H7 (cell line): Measurements from ENCODE around the gene TCF15. TPM values are rescaled to one million over a fixed set of nuclear protein-coding genes. Genes with fewer than 3 reads are reported as not detected.

Experiments
- DNase-seq: peaks from one replicate; pipeline ENCODE4 v3.0.0; 2012
- H3K27me3 ChIP-seq: 2 replicates; pipeline ENCODE4 v1.6.0; 2011; ENCODE audit warnings: mild to moderate bottlenecking, low read length; ENCODE audit not compliant: control insufficient read depth, insufficient read depth
- H3K36me3 ChIP-seq: replicated peaks from 2 replicates; pipeline ENCODE4 v1.5.1; 2011; ENCODE audit warnings: low read length; ENCODE audit not compliant: control insufficient read depth, insufficient read depth
- H3K4me3 ChIP-seq: 2 replicates; pipeline ENCODE4 v1.5.1; 2011; ENCODE audit warnings: low read depth, mild to moderate bottlenecking, control low read depth, low read length, moderate library complexity; ENCODE audit not compliant: insufficient read depth
- total RNA-seq: library from RNA; depleted of rRNA; stranded (reverse); fragments of >200 nt; shearing (Covaris generic); gene quantifications from 2 replicates; pipeline ENCODE4 v1.2.3, GENCODE V29; 2014; rRNA removed

Gene TCF15, protein sequence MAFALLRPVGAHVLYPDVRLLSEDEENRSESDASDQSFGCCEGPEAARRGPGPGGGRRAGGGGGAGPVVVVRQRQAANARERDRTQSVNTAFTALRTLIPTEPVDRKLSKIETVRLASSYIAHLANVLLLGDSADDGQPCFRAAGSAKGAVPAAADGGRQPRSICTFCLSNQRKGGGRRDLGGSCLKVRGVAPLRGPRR
- 4.2 and 5.1 TPM in 2 replicates for total RNA-seq

GRCh38 chr20:610130-611046, at the start of gene TCF15:
Gene TCF15 (minus strand): TSS chr20:610309. CDS start chr20:610237, 72 bp downstream.
- Histone ChIP-seq H3K27me3 (peaks cover 25% of the 10 kb centered on the region), H3K4me3 (peak within 1 kb of the TSS; percentile 63), H3K36me3 (no peaks in the 10 kb centered on the region; the same call in 1 of the 2 replicates)
- peak; percentile 100 for DNase-seq

- Histone ChIP-seq H3K27me3 (peaks cover 8% of the 10 kb centered on the region; the same call in 1 of the 2 replicates), H3K4me3 (no peak overlapping the region), H3K36me3 (no peaks in the 10 kb centered on the region)
- DNase-seq, result no peak
Measured at GRCh38 chr20:658731-659291, 48.7 kb upstream of the TCF15 start.

DNA sequence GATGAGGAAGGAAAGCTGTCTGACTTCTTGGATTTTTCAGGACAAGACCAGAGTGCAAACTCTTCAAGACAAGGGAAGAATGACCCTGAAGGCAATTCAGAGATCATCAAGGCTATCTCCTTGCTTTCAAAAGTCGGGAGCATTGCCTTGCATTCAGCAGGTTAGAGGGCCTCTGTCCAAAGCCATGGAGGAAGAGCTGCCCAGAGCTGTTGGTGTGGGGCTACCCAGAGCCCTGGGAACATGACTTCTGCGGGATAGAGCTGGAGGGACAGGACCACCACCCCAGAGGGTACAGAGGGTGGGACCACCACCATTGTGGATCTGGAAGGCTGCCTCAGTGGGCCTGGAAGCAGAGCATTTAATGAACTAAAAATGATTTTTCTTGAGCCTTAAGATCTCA, 48.1 kb upstream of the TCF15 start:
- Histone ChIP-seq H3K27me3 (peaks cover 5% of the 10 kb centered on the region; the same call in 1 of the 2 replicates), H3K4me3 (no peak overlapping the region), H3K36me3 (no peaks in the 10 kb centered on the region)
- DNase-seq, result no peak

DNA sequence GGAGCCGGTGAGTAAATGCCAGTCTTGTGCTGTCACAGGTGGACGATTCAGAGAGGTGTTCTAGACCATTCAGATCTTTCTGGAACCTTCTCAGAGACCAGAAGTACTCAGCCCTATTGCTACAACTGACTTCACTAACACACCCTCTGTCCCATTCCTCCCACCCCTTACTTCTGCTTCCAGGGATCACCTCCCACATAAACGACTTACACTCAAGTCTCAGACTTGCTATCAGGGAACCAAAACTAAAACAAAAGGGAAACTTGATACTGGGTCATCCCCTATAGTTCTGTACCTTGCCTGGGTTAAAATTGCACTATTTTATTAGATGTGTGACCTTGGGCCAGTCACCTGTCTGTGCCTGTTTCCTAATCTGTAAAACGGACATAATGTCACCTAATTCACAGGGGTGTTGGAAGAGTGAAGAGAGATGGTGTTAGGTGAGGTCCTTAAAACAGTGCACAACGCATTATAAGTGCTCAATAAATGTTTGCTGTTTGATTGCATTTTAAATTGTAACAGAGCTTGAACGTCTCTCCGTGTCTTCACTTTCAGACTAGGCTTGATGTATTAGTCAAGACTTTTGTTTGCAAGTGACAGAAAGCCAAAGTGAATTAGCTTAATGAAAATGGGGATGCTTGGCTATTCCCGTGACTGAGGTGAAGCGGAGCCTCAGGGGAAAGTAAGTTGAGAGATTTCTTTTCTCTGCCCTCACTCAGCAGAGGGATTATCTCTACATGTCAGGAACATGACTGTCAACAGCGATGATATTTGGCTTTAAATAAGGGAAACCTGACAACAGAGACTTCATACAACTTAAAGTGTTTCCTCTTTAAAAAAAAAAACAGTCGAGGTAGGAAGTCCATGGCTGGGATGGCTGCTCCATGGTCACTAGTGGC, 45.9 kb upstream of the TCF15 start:
- no peaks in the 10 kb centered on the region for H3K27me3 ChIP-seq
- no peak for DNase-seq
- peaks cover under 1% of the 10 kb centered on the region for H3K36me3 ChIP-seq
- no peak overlapping the region for H3K4me3 ChIP-seq

GRCh38 chr20:654417-654750, 44.3 kb upstream of the TCF15 start:
- no peak overlapping the region for H3K4me3 ChIP-seq
- peaks cover 11% of the 10 kb centered on the region for H3K36me3 ChIP-seq
- DNase-seq, result no peak
- no peaks in the 10 kb centered on the region for H3K27me3 ChIP-seq

DNA sequence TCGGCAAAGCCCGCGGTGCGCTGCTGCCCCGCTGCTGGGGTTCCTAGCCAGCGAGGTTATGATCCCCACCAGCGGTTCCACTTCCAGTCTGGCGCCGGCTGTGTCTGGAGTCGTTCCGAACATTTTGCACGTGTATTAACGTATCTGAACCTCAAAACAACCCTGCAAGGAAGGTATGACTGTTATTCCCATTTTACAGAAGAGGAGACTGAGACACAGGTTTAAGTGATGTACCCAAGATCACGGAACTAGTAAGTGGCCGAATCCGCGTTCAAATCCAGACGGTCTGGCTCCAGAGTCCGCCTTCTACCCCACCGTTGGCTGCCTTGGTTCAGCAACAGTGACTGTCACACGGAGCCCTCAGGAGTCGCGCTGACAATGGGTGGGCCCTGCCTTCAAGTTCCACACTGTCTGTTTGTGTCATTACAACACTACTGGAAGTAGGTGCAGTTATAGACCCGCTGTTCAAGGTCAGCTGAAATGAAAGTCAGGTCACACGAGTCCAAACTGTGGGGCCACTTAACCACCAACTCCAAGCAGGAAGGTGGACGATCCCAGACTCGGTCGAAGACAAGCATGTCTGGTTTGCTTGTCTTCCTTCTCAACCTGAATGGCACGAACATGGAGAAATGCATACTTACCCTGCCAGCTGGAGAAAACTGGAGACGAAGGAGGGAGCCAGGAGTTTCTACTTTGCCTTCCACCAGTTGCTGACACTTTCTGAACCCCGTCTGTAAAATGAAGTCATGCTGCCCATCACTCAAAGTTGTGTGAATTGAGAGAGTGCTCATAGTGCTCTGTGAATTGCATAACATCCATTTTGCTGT, 43.7 kb upstream of the TCF15 start:
- Histone ChIP-seq H3K27me3 (no peaks in the 10 kb centered on the region), H3K4me3 (peak overlapping the region; percentile 55), H3K36me3 (peaks cover 11% of the 10 kb centered on the region)
- DNase-seq, result peak; percentile 41

- Histone ChIP-seq H3K27me3 (no peaks in the 10 kb centered on the region), H3K4me3 (peak within 1 kb of the TSS; percentile 55)
- peak; percentile 97 for DNase-seq
Measured at GRCh38 chr20:653110-653589, 43.0 kb upstream of the TCF15 start, which contains the start of gene SRXN1. Gene SRXN1 (minus strand): TSS chr20:653200. CDS start chr20:653185, 15 bp downstream.

DNA sequence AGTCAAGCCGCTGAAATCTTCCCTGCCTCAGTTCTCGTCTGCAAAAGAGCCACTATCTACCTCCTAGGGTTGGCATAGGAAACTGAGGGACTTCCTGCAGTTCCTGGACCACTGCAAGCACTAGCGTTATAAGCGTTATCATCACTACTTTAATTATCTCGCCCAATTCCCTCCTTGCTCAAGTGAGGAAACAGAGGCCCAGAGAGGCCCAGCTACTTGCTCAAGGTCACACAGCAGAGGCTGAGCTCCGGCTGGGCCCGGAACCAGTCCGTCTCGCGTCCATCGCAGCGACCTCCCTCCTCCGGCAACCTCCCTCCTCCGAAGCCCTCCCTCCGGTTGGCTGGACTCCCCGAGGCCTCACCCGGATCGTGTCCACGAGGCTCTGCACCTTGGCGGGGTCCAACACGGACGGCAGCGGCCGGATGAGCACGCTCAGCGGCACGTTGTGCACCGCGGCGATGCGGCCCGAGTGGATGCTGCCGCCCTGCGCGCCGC, 42.6 kb upstream of the TCF15 start:
- no peaks in the 10 kb centered on the region for H3K27me3 ChIP-seq
- H3K4me3 ChIP-seq, result peak overlapping the region; percentile 55
- no peak for DNase-seq
- peaks cover 19% of the 10 kb centered on the region for H3K36me3 ChIP-seq

More at GRCh38 chr20:653110-653589, 43.0 kb upstream of the TCF15 start, which contains the start of gene SRXN1:
- peaks cover 15% of the 10 kb centered on the region for H3K36me3 ChIP-seq

- peak; percentile 55 for DNase-seq
- Histone ChIP-seq H3K27me3 (no peaks in the 10 kb centered on the region), H3K4me3 (peak overlapping the region; percentile 55), H3K36me3 (peaks cover 25% of the 10 kb centered on the region)
Measured at GRCh38 chr20:651713-652614, 41.9 kb upstream of the TCF15 start.

DNA sequence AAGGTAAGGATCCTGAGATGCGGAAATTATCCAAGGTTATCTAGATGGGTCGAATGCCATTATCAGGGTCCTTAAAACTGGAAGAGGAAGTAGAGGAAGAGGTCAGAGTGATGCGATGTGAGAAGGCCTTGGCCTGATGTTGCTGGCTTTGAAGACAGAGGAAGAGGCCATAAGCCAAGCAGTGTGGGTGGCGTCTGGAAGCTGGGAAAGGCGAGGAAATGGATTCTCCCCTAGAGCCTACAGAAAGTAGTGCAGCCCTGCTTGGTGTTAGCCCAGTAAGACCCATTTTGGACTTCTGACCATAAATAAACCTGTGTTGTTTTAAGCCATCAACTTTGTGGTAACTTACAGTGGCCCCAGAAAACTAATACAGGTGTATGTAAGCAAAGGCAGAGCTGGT, 40.8 kb upstream of the TCF15 start:
- Histone ChIP-seq H3K4me3 (no peak overlapping the region), H3K27me3 (no peaks in the 10 kb centered on the region), H3K36me3 (peaks cover 25% of the 10 kb centered on the region)
- DNase-seq, result no peak

- Histone ChIP-seq H3K27me3 (no peaks in the 10 kb centered on the region), H3K36me3 (peaks cover 25% of the 10 kb centered on the region), H3K4me3 (no peak overlapping the region)
- DNase-seq, result no peak
Measured at GRCh38 chr20:650281-650680, 40.2 kb upstream of the TCF15 start.

- no peak for DNase-seq
- Histone ChIP-seq H3K4me3 (no peak overlapping the region), H3K36me3 (peaks cover 25% of the 10 kb centered on the region), H3K27me3 (no peaks in the 10 kb centered on the region)
Measured at GRCh38 chr20:647479-648019, 37.4 kb upstream of the TCF15 start.
